Ovary (tissue), 3 donors: Measurements from ENCODE around the gene CHRNB1.
A peak's percentile ranks its signal among the peaks of the same experiment; 100 is the strongest.

Experiments
- CTCF ChIP-seq, 3 donors: fragments of 450-650 bp in 2 of 3; fragments of 200-600 bp in 1 of 3; IDR thresholded peaks; one replicate each; pipeline versions ENCODE4 v1.5.1 to v1.8.0; 2016 to 2022; ENCODE audit warnings: antibody characterized with exemption in 3 of 3, mild to moderate bottlenecking in 1 of 3
- EP300 ChIP-seq: sonication (generic); formaldehyde crosslinking; IDR thresholded peaks from one replicate; pipeline ENCODE4 v1.6.1; 2017; ENCODE audit warnings: antibody characterized with exemption
- POLR2A ChIP-seq: fragments of 450-650 bp; IDR thresholded peaks from one replicate; pipeline ENCODE4 v1.6.1; 2017; ENCODE audit warnings: antibody characterized with exemption, mild to moderate bottlenecking, moderate library complexity
- donor health status: DM: no; HTN: no; CAD: no.

GRCh38 chr17:7436556-7437368, 8.1 kb upstream of the CHRNB1 start:
- TF ChIP-seq CTCF (IDR thresholded peaks at IDR 0.05) (peak; percentile 68 to 95 (median 88)), POLR2A (no peak), EP300 (no peak)
